H9 (cell line): Measurements from ENCODE around the gene TIGD6. TPM values are rescaled to one million over a fixed set of nuclear protein-coding genes. Genes with fewer than 3 reads are reported as not detected.

Experiments
- DNase-seq: peaks from one replicate; pipeline ENCODE4 v3.0.0-alpha.2; 2017
- H2AFZ ChIP-seq: one replicate; pipeline ENCODE4 v1.6.1; 2013; ENCODE audit warnings: mild to moderate bottlenecking, low read length, control low read depth, moderate library complexity
- H2AK5ac ChIP-seq: 2 replicates; pipeline ENCODE4 v1.6.1; 2013; ENCODE audit warnings: low read length, control low read depth, mixed read lengths; ENCODE audit not compliant: insufficient read length
- H2BK120ac ChIP-seq: one replicate; pipeline ENCODE4 v1.6.1; 2013; ENCODE audit warnings: low read depth, mild to moderate bottlenecking, low read length, control low read depth, inconsistent platforms; ENCODE audit not compliant: poor library complexity, severe bottlenecking
- H2BK12ac ChIP-seq: 2 replicates; pipeline ENCODE4 v1.6.1; 2013; ENCODE audit warnings: low read length, control low read depth, mixed read lengths, low read depth; ENCODE audit not compliant: insufficient read length
- H2BK15ac ChIP-seq: 2 replicates; pipeline ENCODE4 v1.6.1; 2013; ENCODE audit warnings: low read depth, low read length, control low read depth
- H2BK20ac ChIP-seq: one replicate; pipeline ENCODE4 v1.6.1; 2013; ENCODE audit warnings: low read depth, mild to moderate bottlenecking, low read length, control low read depth, inconsistent platforms; ENCODE audit not compliant: poor library complexity, severe bottlenecking
- H2BK5ac ChIP-seq: 2 replicates; pipeline ENCODE4 v1.6.1; 2013; ENCODE audit warnings: low read length, control low read depth, mixed read lengths; ENCODE audit not compliant: insufficient read length
- H3K14ac ChIP-seq: 2 replicates; pipeline ENCODE4 v1.6.1; 2013; ENCODE audit warnings: low read length, control low read depth; ENCODE audit not compliant: insufficient read depth
- H3K18ac ChIP-seq: 2 replicates; pipeline ENCODE4 v1.6.1; 2013; ENCODE audit warnings: low read depth, mild to moderate bottlenecking, mixed read lengths, low read length, control low read depth; ENCODE audit not compliant: insufficient read length
- H3K23ac ChIP-seq: 2 replicates; pipeline ENCODE4 v1.6.1; 2013; ENCODE audit warnings: low read length, control low read depth, mixed read lengths, low read depth; ENCODE audit not compliant: insufficient read length
- H3K23me2 ChIP-seq: 2 replicates; pipeline ENCODE4 v1.6.1; 2013; ENCODE audit warnings: low read depth, mild to moderate bottlenecking, mixed read lengths, low read length, control low read depth; ENCODE audit not compliant: insufficient read length, poor library complexity, severe bottlenecking
- H3K27ac ChIP-seq: 2 replicates; pipeline ENCODE4 v1.5.1; 2013; ENCODE audit warnings: low read length, control low read depth, mixed read lengths, low read depth; ENCODE audit not compliant: insufficient read length
- H3K27me3 ChIP-seq: 2 replicates; pipeline ENCODE4 v1.6.1; 2013; ENCODE audit warnings: low read length, control low read depth, inconsistent platforms; ENCODE audit not compliant: insufficient read depth
- H3K4ac ChIP-seq: 2 replicates; pipeline ENCODE4 v1.6.1; 2013; ENCODE audit warnings: low read depth, mild to moderate bottlenecking, control low read depth, inconsistent platforms, low read length, moderate library complexity
- H3K4me1 ChIP-seq: 2 replicates; pipeline ENCODE4 v1.6.1; 2013; ENCODE audit warnings: low read length, control low read depth, inconsistent platforms; ENCODE audit not compliant: insufficient read depth
- H3K4me2 ChIP-seq: 2 replicates; pipeline ENCODE4 v1.6.1; 2013; ENCODE audit warnings: low read length, control low read depth, mixed read lengths; ENCODE audit not compliant: insufficient read length, insufficient read depth
- H3K56ac ChIP-seq: 2 replicates; pipeline ENCODE4 v1.6.1; 2013; ENCODE audit warnings: low read depth, mild to moderate bottlenecking, mixed read lengths, low read length, control low read depth; ENCODE audit not compliant: insufficient read length
- H3K79me1 ChIP-seq: 2 replicates; pipeline ENCODE4 v1.6.1; 2013; ENCODE audit warnings: low read depth, mild to moderate bottlenecking, moderate library complexity, low read length, control low read depth, inconsistent platforms; ENCODE audit not compliant: insufficient read depth, poor library complexity, severe bottlenecking
- H3K79me2 ChIP-seq: 2 replicates; pipeline ENCODE4 v1.6.1; 2013; ENCODE audit warnings: low read length, control low read depth, inconsistent platforms; ENCODE audit not compliant: insufficient read depth
- H3K9ac ChIP-seq: 2 replicates; pipeline ENCODE4 v1.6.1; 2013; ENCODE audit warnings: low read length, control low read depth, mixed read lengths; ENCODE audit not compliant: insufficient read length; ENCODE audit errors: extremely low read depth
- H3K9me3 ChIP-seq: one replicate; pipeline ENCODE4 v1.6.1; 2013; ENCODE audit warnings: low read depth, low read length, inconsistent platforms; ENCODE audit not compliant: control insufficient read depth
- H3T11ph ChIP-seq: one replicate; pipeline ENCODE4 v1.6.1; 2013; ENCODE audit warnings: mild to moderate bottlenecking, low read length, control low read depth, inconsistent platforms
- H4K20me1 ChIP-seq: one replicate; pipeline ENCODE4 v1.6.1; 2013; ENCODE audit not compliant: control insufficient read depth, insufficient read length, insufficient read depth
- H4K5ac ChIP-seq: 2 replicates; pipeline ENCODE4 v1.6.1; 2013; ENCODE audit warnings: low read depth, mild to moderate bottlenecking, mixed read lengths, low read length, control low read depth; ENCODE audit not compliant: insufficient read length
- H4K8ac ChIP-seq: replicated peaks from 2 replicates; pipeline ENCODE4 v1.6.1; 2013; ENCODE audit warnings: low read length, control low read depth, mixed read lengths, low read depth; ENCODE audit not compliant: insufficient read length
- H4K91ac ChIP-seq: 2 replicates; pipeline ENCODE4 v1.6.1; 2013; ENCODE audit warnings: low read depth, mild to moderate bottlenecking, moderate library complexity, mixed read lengths, low read length, control low read depth; ENCODE audit not compliant: insufficient read length
- H3K27ac Mint-ChIP-seq, 3 experiments: 2 replicates in 2 of 3; 3 replicates in 1 of 3; pipeline ENCODE4 v1.8.0; 2020 to 2021; ENCODE audit warnings: mixed read lengths in 3 of 3, mild to moderate bottlenecking in 1 of 3, moderate library complexity in 1 of 3
- H3K27me3 Mint-ChIP-seq: 2 replicates; pipeline ENCODE4 v1.8.0; 2021; ENCODE audit warnings: low read depth, mild to moderate bottlenecking, moderate library complexity, mixed read lengths
- H3K36me3 Mint-ChIP-seq, 3 experiments: 2 replicates in 2 of 3; 3 replicates in 1 of 3; pipeline ENCODE4 v1.8.0; 2020 to 2021; ENCODE audit warnings: low read depth in 3 of 3, mixed read lengths in 3 of 3; ENCODE audit not compliant: insufficient read depth in 1 of 3
- H3K4me1 Mint-ChIP-seq, 2 experiments: 2 replicates each; pipeline ENCODE4 v1.8.0; 2020; ENCODE audit warnings: mixed read lengths in 2 of 2
- H3K4me3 Mint-ChIP-seq, 2 experiments: 2 replicates in 1 of 2; 3 replicates in 1 of 2; pipeline ENCODE4 v1.8.0; 2020 to 2021; ENCODE audit warnings: mild to moderate bottlenecking in 2 of 2, mixed read lengths in 2 of 2, moderate library complexity in 1 of 2
- H3K9me3 Mint-ChIP-seq, 2 experiments: 2 replicates in 1 of 2; 3 replicates in 1 of 2; pipeline ENCODE4 v1.8.0; 2020; ENCODE audit warnings: mild to moderate bottlenecking in 2 of 2, mixed read lengths in 2 of 2, moderate library complexity in 1 of 2
- WGBS: extraction: QIAGEN DNeasy Blood & Tissue Kit; methylation state at CpG from one replicate; pipeline ENCODE4 v1.1.7; 2013; ENCODE audit warnings: missing lambda C conversion rate, low lambda C conversion rate, mixed read lengths; ENCODE audit not compliant: insufficient read length; ENCODE audit errors: extremely low coverage; 5-methylcytosine and 5-hydroxymethylcytosine counted together
- total RNA-seq: library from RNA; stranded (reverse); gene quantifications from 2 replicates; pipeline ENCODE4 v1.2.1, GENCODE V29; 2021
- TF ChIP-seq, protein P1 (sequence below): fragments of 200-600 bp; sonication (generic); conservative IDR thresholded peaks from 3 replicates; pipeline ENCODE4 v1.8.0; 2021; ENCODE audit warnings: antibody characterized with exemption, mild to moderate bottlenecking

The TIGD6 gene
- total RNA-seq, 1 experiment from 2014 or later: 1.8 TPM

DNA sequence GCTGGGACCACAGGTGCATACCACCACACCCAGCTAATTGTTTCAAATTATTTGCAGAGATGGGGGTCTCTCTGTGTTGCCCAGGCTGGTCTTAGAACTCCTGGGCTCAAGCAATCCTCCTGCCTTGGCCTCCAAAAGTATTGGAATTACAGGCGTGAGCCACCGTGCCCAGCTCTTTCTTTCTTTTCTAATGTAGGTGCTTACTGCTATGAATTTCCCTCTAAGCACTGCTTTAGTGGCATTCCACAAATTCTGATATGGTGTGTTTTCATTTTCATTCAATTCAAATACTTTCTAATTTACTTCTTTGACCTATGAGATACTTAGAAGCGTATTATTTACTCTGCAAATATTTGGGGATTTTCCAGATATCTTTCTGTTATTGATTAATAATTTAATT, 15.0 kb upstream of the TIGD6 start:
- Histone ChIP-seq H3K9ac (no peak overlapping the region), H2BK20ac (no peak overlapping the region), H4K20me1 (no peaks in the 10 kb centered on the region), H3K4ac (no peak overlapping the region), H2BK5ac (no peak overlapping the region), H3K27ac (no peak overlapping the region), H3K23ac (no peak overlapping the region), H4K5ac (no peak overlapping the region), H3K79me2 (no peaks in the 10 kb centered on the region), H3K56ac (no peak overlapping the region), H4K91ac (no peak overlapping the region), H3K4me1 (no peaks in the 10 kb centered on the region), H4K8ac (no peak overlapping the region), H2BK15ac (no peak overlapping the region), H3K27me3 (no peaks in the 10 kb centered on the region), H3T11ph (no peak overlapping the region), H2AFZ (no peak overlapping the region), H3K9me3 (no peaks in the 10 kb centered on the region), H3K79me1 (no peaks in the 10 kb centered on the region), H3K14ac (no peak overlapping the region), H2BK12ac (no peak overlapping the region), H2AK5ac (no peak overlapping the region), H2BK120ac (no peak overlapping the region), H3K4me2 (no peak overlapping the region), H3K18ac (no peak overlapping the region), H3K23me2 (no peaks in the 10 kb centered on the region)
- Mint-ChIP-seq H3K9me3 (peaks cover 9 to 11% of the 10 kb centered on the region in 2 experiments), H3K27me3 (no peaks in the 10 kb centered on the region), H3K27ac (no peak overlapping the region), H3K36me3 (peaks cover 50 to 82% (median 81%) of the 10 kb centered on the region in 3 experiments), H3K4me3 (no peak overlapping the region), H3K4me1 (0 out of 4 replicates have a peak, but pooled peaks cover 0 to 3% of the 10 kb centered on the region in 2 experiments)
- DNase-seq: no peak
- TF ChIP-seq, protein P1, sequence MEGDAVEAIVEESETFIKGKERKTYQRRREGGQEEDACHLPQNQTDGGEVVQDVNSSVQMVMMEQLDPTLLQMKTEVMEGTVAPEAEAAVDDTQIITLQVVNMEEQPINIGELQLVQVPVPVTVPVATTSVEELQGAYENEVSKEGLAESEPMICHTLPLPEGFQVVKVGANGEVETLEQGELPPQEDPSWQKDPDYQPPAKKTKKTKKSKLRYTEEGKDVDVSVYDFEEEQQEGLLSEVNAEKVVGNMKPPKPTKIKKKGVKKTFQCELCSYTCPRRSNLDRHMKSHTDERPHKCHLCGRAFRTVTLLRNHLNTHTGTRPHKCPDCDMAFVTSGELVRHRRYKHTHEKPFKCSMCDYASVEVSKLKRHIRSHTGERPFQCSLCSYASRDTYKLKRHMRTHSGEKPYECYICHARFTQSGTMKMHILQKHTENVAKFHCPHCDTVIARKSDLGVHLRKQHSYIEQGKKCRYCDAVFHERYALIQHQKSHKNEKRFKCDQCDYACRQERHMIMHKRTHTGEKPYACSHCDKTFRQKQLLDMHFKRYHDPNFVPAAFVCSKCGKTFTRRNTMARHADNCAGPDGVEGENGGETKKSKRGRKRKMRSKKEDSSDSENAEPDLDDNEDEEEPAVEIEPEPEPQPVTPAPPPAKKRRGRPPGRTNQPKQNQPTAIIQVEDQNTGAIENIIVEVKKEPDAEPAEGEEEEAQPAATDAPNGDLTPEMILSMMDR: no peak
- WGBS: no CpG with 5 or more reads among the region's 3 CpGs
